ENCODE measurements around the gene SLC35A2.
"Not testable (repeated sequence)": the region's sequence is repeated elsewhere in the genome, so short reads cannot be mapped to it uniquely, and the experiment has no call there.

Gene SLC35A2

GRCh38 chrX:48903290-48903689 is 8.2 kb downstream of the SLC35A2 start:
- DNase-seq (ENCODE audit: insufficient read length, low spot score): no peak
- FAIRE-seq: no peak

GRCh38 chrX:48902776-48903175 is 8.7 kb downstream of the SLC35A2 start:
- FAIRE-seq (no peak), DNase-seq (ENCODE audit: insufficient read length, low spot score) (no peak)

- DNase-seq (ENCODE audit: insufficient read length, low spot score) (no peak), FAIRE-seq (no peak)
These were observed 9.3 kb downstream of the SLC35A2 start for GRCh38 chrX:48902135-48902534.

GRCh38 chrX:48901069-48901468 is 10.4 kb downstream of the SLC35A2 start:
- DNase-seq (ENCODE audit: insufficient read length, low spot score) (no peak), FAIRE-seq (no peak)

- DNase-seq (ENCODE audit: insufficient read length, low spot score) (no peak), FAIRE-seq (no peak)
These were observed 12.4 kb downstream of the SLC35A2 start for GRCh38 chrX:48899078-48899410.

- peak; percentile 95 for FAIRE-seq
- DNase-seq (ENCODE audit: insufficient read length, low spot score): peak; percentile 80
These were observed 13.7 kb downstream of the SLC35A2 start, which contains the start of the genes PQBP1 and TIMM17B for GRCh38 chrX:48897625-48898306. TSS of gene PQBP1 (plus strand) at chrX:48897930. CDS start at chrX:48898510, 580 bp downstream. TSS of gene TIMM17B (minus strand) at chrX:48897768. CDS start at chrX:48897749, 19 bp downstream.

- FAIRE-seq (no peak), DNase-seq (ENCODE audit: insufficient read length, low spot score) (peak; percentile 41)
These were observed 14.3 kb downstream of the SLC35A2 start for GRCh38 chrX:48897157-48897624.

GRCh38 chrX:48896611-48897011 is 14.8 kb downstream of the SLC35A2 start:
- DNase-seq (ENCODE audit: insufficient read length, low spot score): no peak
- FAIRE-seq: no peak

- DNase-seq (ENCODE audit: insufficient read length, low spot score) (no peak), FAIRE-seq (no peak)
These were observed 16.6 kb downstream of the SLC35A2 start for GRCh38 chrX:48894891-48895290.

- FAIRE-seq (no peak), DNase-seq (ENCODE audit: insufficient read length, low spot score) (no peak)
These were observed 17.7 kb downstream of the SLC35A2 start for GRCh38 chrX:48893556-48894348.

GRCh38 chrX:48892896-48893295 is 18.6 kb downstream of the SLC35A2 start:
- FAIRE-seq (no peak), DNase-seq (ENCODE audit: insufficient read length, low spot score) (no peak)

- DNase-seq (ENCODE audit: insufficient read length, low spot score) (peak; percentile 37), FAIRE-seq (no peak)
These were observed 19.8 kb downstream of the SLC35A2 start for GRCh38 chrX:48891402-48892288.

- DNase-seq (ENCODE audit: insufficient read length, low spot score): no peak
- no peak for FAIRE-seq
These were observed 20.5 kb downstream of the SLC35A2 start for GRCh38 chrX:48890934-48891401.

GRCh38 chrX:48890296-48890925 is 21.0 kb downstream of the SLC35A2 start:
- DNase-seq (ENCODE audit: insufficient read length, low spot score) (no peak), FAIRE-seq (no peak)

GRCh38 chrX:48886586-48886985 is 24.9 kb downstream of the SLC35A2 start:
- not testable (repeated sequence) for FAIRE-seq; DNase-seq (ENCODE audit: insufficient read length, low spot score)

GRCh38 chrX:48883729-48884128 is 27.7 kb downstream of the SLC35A2 start:
- FAIRE-seq: no peak
- no peak for DNase-seq (ENCODE audit: insufficient read length, low spot score)

GRCh38 chrX:48876944-48877343 is 34.5 kb downstream of the SLC35A2 start:
- DNase-seq (ENCODE audit: insufficient read length, low spot score); FAIRE-seq: not testable (repeated sequence)

GRCh38 chrX:48872017-48872416 is 39.4 kb downstream of the SLC35A2 start:
- FAIRE-seq; DNase-seq (ENCODE audit: insufficient read length, low spot score): not testable (repeated sequence)

- DNase-seq (ENCODE audit: insufficient read length, low spot score) (peak; percentile 10), FAIRE-seq (no peak)
These were observed 47.2 kb downstream of the SLC35A2 start for GRCh38 chrX:48864210-48864609.

- DNase-seq (ENCODE audit: insufficient read length, low spot score) (no peak), FAIRE-seq (no peak)
These were observed 56.5 kb downstream of the SLC35A2 start for GRCh38 chrX:48854898-48855297.

Measured in HTR-8/SVneo (cell line).